PC-9 (cell line): ENCODE measurements around the gene LDHD. TPM values are rescaled to one million over a fixed set of nuclear protein-coding genes. Genes with fewer than 3 reads are reported as not detected.

ENCODE experiments used
- BruUV-seq: library from RNA; stranded (reverse); fragments of 400-500 nt; replicated peaks from 2 replicates; lab custom pipeline; 2021; lab: Mats Ljungman, UMichigan
- CTCF ChIA-PET: fragments of 300-600 bp; sonication (Branson Sonifier 250); formaldehyde crosslinking; loops from one replicate; lab custom pipeline; 2022; ENCODE audit warnings: antibody characterized with exemption; lab: Charles Lee
- POLR2A ChIA-PET: fragments of 300-600 bp; sonication (Branson Sonifier 250); formaldehyde crosslinking; loops from one replicate; lab custom pipeline; 2022; ENCODE audit warnings: antibody characterized with exemption; ENCODE audit not compliant: unreplicated experiment; lab: Charles Lee
- DNase-seq, 2 experiments: peaks; one replicate each; pipeline versions ENCODE4 v3.0.0 to v3.0.0-alpha.2; 2015 to 2022; ENCODE audit warnings: mixed read lengths in 1 of 2
- H2AFZ ChIP-seq: fragments of 200-600 bp; sonication (generic); 2 replicates; pipeline ENCODE4 v1.8.1; 2017; ENCODE audit warnings: antibody characterized with exemption
- H3F3A ChIP-seq: fragments of 200-600 bp; sonication (generic); 2 replicates; pipeline ENCODE4 v1.8.1; 2017; ENCODE audit warnings: antibody characterized with exemption, mild to moderate bottlenecking, low read depth; ENCODE audit not compliant: insufficient read depth
- H3K27ac ChIP-seq: fragments of 200-600 bp; sonication (generic); 2 replicates; pipeline ENCODE4 v1.6.1; 2016; ENCODE audit warnings: mixed run types
- H3K27me3 ChIP-seq: fragments of 200-600 bp; sonication (generic); 2 replicates; pipeline ENCODE4 v1.6.1; 2016; ENCODE audit warnings: low read depth, mixed run types; ENCODE audit not compliant: insufficient read depth
- H3K36me3 ChIP-seq: fragments of 200-600 bp; sonication (generic); 2 replicates; pipeline ENCODE4 v1.6.1; 2016; ENCODE audit warnings: low read depth, mixed run types
- H3K4me1 ChIP-seq: fragments of 200-600 bp; sonication (generic); replicated peaks from 2 replicates; pipeline ENCODE4 v1.6.1; 2016; ENCODE audit warnings: mixed run types; ENCODE audit not compliant: insufficient read depth
- H3K4me2 ChIP-seq: fragments of 200-600 bp; sonication (generic); 2 replicates; pipeline ENCODE4 v1.6.1; 2017; ENCODE audit warnings: mixed run types
- H3K4me3 ChIP-seq: fragments of 200-600 bp; sonication (generic); 2 replicates; pipeline ENCODE4 v1.6.1; 2016; ENCODE audit warnings: mixed run types
- H3K79me2 ChIP-seq: fragments of 200-600 bp; sonication (generic); 2 replicates; pipeline ENCODE4 v1.6.1; 2017; ENCODE audit warnings: low read depth, mixed run types
- H3K9me2 ChIP-seq: fragments of 200-600 bp; sonication (generic); 2 replicates; pipeline ENCODE4 v1.8.1; 2017; ENCODE audit warnings: mild to moderate bottlenecking; ENCODE audit not compliant: insufficient read depth
- H3K9me3 ChIP-seq: fragments of 200-600 bp; sonication (generic); 2 replicates; pipeline ENCODE4 v1.8.1; 2016; ENCODE audit warnings: low read depth; ENCODE audit not compliant: insufficient read depth
- H4K20me1 ChIP-seq: fragments of 200-600 bp; sonication (generic); 2 replicates; pipeline ENCODE4 v1.8.1; 2017; ENCODE audit not compliant: insufficient read depth
- EZH2 ChIP-seq: fragments of 200-600 bp; sonication (generic); IDR thresholded peaks from 2 replicates; pipeline ENCODE4 v1.8.0; 2017; ENCODE audit warnings: antibody characterized with exemption, low read depth
- intact Hi-C: fragments of 100-400 bp; cut with micrococcal nuclease; formaldehyde crosslinking; loops from one replicate; pipeline ENCODE4 v1.10.0; 2022; ENCODE audit not compliant: unreplicated experiment
- total RNA-seq: library from RNA; stranded (reverse); gene quantifications from 2 replicates; pipeline ENCODE4 v1.2.3, GENCODE V29; 2021
- TF ChIP-seq, protein P1 (sequence below): fragments of 200-600 bp; sonication (generic); conservative IDR thresholded peaks from 2 replicates; pipeline ENCODE4 v1.6.1; 2017; ENCODE audit warnings: mixed run types, antibody characterized with exemption, mild to moderate bottlenecking, moderate library complexity

The LDHD gene
- total RNA-seq, 1 experiment from 2014 or later: 1.3 TPM

- no peak overlapping the region for H3K4me3 ChIP-seq
- no peaks in the 10 kb centered on the region for H3K79me2 ChIP-seq
- TF ChIP-seq EZH2: no peak
- TF ChIP-seq, protein P1, sequence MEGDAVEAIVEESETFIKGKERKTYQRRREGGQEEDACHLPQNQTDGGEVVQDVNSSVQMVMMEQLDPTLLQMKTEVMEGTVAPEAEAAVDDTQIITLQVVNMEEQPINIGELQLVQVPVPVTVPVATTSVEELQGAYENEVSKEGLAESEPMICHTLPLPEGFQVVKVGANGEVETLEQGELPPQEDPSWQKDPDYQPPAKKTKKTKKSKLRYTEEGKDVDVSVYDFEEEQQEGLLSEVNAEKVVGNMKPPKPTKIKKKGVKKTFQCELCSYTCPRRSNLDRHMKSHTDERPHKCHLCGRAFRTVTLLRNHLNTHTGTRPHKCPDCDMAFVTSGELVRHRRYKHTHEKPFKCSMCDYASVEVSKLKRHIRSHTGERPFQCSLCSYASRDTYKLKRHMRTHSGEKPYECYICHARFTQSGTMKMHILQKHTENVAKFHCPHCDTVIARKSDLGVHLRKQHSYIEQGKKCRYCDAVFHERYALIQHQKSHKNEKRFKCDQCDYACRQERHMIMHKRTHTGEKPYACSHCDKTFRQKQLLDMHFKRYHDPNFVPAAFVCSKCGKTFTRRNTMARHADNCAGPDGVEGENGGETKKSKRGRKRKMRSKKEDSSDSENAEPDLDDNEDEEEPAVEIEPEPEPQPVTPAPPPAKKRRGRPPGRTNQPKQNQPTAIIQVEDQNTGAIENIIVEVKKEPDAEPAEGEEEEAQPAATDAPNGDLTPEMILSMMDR: peak; percentile 89
- POLR2A ChIA-PET: interaction anchor here (0.6 kb wide), 2 partner anchors 126 to 214 kb away, joined by 5 to 14 read pairs; partner anchors contain the start of gene WDR59
- H3K9me2 ChIP-seq: no peaks in the 10 kb centered on the region
- peaks cover 26% of the 10 kb centered on the region for H3F3A ChIP-seq
- DNase-seq: peak; percentile 75 to 84
- H3K4me1 ChIP-seq: peaks cover 40% of the 10 kb centered on the region
- no peak overlapping the region for H3K27ac ChIP-seq
- no peak overlapping the region for H2AFZ ChIP-seq
- peak overlapping the region; percentile 69 for H3K4me2 ChIP-seq
- intact Hi-C loops: loop anchor here (5.0 kb wide), 1 partner anchor 234 kb away; no protein-coding TSS in a partner anchor
- CTCF ChIA-PET: interaction anchor here (0.5 to 1.7 kb wide), 8 partner anchors 48 to 176 kb away, joined by 3 to 26 read pairs (median 4); partner anchors contain the start of genes WDR59 and ZNRF1
- H4K20me1 ChIP-seq: no peaks in the 10 kb centered on the region
- no peaks in the 10 kb centered on the region for H3K27me3 ChIP-seq
- BruUV-seq: no TSS peak
- H3K36me3 ChIP-seq: no peaks in the 10 kb centered on the region; the same call in 1 of the 2 replicates
- no peaks in the 10 kb centered on the region for H3K9me3 ChIP-seq
Observed at GRCh38 chr16:75110637-75111513, 5.7 kb downstream of the LDHD start.

DNA sequence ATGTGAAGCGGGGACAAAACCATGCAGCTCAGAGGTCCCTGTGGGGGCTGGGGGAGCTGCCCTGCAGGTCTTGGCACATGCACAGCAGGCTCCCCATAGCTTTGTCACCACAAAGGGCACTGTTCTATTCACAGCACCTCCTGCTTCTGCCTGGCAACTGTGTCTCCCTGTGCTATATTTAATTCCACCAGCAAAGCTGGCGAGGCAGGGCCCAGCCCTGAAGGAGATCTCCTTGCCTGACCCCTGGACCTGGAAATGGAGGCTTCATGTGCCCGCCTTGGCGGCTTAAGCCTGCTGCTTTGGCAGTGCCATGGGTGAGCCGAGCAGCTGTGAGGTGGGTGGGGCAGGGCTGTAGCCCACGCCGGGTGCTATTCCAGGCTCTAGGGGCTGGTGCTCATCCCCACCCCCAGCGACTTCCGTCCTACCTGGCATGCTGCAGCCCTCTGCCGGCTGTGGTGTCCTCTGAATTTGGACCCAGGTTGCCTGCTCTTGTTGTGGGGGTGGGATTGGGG lies 6.8 kb downstream of the LDHD start:
- CTCF ChIA-PET: interaction anchor here (0.6 to 1.6 kb wide), 6 partner anchors 20 to 150 kb away, joined by 3 to 4 read pairs (median 4); partner anchors contain the start of genes WDR59 and ZNRF1
- intact Hi-C loops: loop anchor here (1.0 to 5.0 kb wide), 6 partner anchors 44 to 232 kb away; partner anchors contain the start of gene WDR59
- no peak overlapping the region for H2AFZ ChIP-seq
- no peaks in the 10 kb centered on the region for H3K9me3 ChIP-seq
- peaks cover 40% of the 10 kb centered on the region for H3K4me1 ChIP-seq
- peaks cover 26% of the 10 kb centered on the region for H3F3A ChIP-seq
- H3K4me2 ChIP-seq: peak overlapping the region; percentile 69
- no peaks in the 10 kb centered on the region for H4K20me1 ChIP-seq
- BruUV-seq: no TSS peak
- DNase-seq: peak; percentile 61 to 69
- no peaks in the 10 kb centered on the region for H3K79me2 ChIP-seq
- no peak for TF ChIP-seq EZH2
- TF ChIP-seq, protein P1: no peak
- 0 out of 2 replicates have a peak overlapping the region, but pooled peaks have one; percentile 17 for H3K4me3 ChIP-seq
- no peaks in the 10 kb centered on the region for H3K9me2 ChIP-seq
- no peaks in the 10 kb centered on the region for H3K27me3 ChIP-seq
- H3K27ac ChIP-seq: peak overlapping the region; percentile 83
- no peaks in the 10 kb centered on the region; the same call in 1 of the 2 replicates for H3K36me3 ChIP-seq
- POLR2A ChIA-PET: interaction anchor here (0.6 to 1.2 kb wide), 3 partner anchors 45 to 124 kb away, joined by 4 to 6 read pairs (median 4); no protein-coding TSS in a partner anchor
